T-helper 1 cell treated with Interleukin-12 subunit alpha and Interleukin-12 subunit beta and Interleukin-4 antibody, amounts not matched to agents 30 μg/mL and 1 μg/mL, for 36 hours (primary cell): Measurements from ENCODE around the gene DSTN.

ENCODE experiments used
- H3K27ac Mint-ChIP-seq: one replicate; pipeline ENCODE4 v1.8.0; 2021; ENCODE audit warnings: mild to moderate bottlenecking, mixed read lengths
- H3K27me3 Mint-ChIP-seq: one replicate; pipeline ENCODE4 v1.8.0; 2021; ENCODE audit warnings: low read depth, mixed read lengths
- H3K36me3 Mint-ChIP-seq: one replicate; pipeline ENCODE4 v1.8.0; 2021; ENCODE audit warnings: low read depth, mixed read lengths
- H3K4me1 Mint-ChIP-seq: one replicate; pipeline ENCODE4 v1.8.0; 2021; ENCODE audit warnings: low read depth, mixed read lengths
- H3K4me3 Mint-ChIP-seq: one replicate; pipeline ENCODE4 v1.8.0; 2021; ENCODE audit warnings: mild to moderate bottlenecking, moderate library complexity, mixed read lengths
- H3K9me3 Mint-ChIP-seq: one replicate; pipeline ENCODE4 v1.8.0; 2021; ENCODE audit warnings: mixed read lengths

The DSTN gene

DNA sequence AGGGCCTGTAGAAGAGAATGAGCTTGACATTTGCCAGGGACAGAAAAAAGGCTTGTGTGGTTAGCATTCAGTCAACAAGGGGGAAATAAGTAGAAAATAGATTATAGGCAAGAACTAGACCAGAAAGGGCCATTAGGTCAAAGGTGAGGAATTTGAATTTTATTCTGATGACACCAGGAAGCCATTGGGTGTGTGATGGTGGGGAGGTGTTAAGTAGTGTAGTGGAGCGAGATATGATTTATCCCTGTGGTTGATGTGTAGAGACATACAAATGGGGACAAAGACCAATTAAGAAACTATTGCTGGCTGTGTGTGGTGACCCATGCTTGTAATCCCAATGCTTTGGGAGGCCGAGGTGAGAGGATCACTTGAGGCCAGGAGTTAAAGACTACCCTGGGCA lies 11.0 kb downstream of the DSTN start:
- no peak overlapping the region for H3K27ac Mint-ChIP-seq
- no peak overlapping the region for H3K4me3 Mint-ChIP-seq

DNA sequence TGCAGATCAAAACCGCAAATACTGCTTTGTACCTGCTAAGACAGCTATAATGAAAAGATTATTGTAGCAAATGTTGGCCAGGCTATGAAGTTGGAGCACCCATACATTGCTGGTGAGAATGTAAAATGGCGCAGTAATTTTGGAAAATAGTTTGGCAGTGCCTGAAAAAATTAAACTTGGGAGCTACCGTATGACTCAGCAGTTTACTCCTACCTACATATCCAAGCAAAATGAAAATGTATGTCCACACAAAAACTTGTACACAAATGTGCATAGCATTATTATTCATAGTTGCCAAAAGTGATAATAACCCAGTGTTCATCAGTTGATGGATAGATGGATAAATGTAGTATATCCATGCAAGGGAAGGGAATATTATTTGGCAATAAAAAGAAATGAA lies 13.3 kb downstream of the DSTN start:
- H3K9me3 Mint-ChIP-seq = no peaks in the 10 kb centered on the region
- no peaks in the 10 kb centered on the region for H3K27me3 Mint-ChIP-seq
- no peak overlapping the region for H3K27ac Mint-ChIP-seq
- H3K4me1 Mint-ChIP-seq = peaks cover 18% of the 10 kb centered on the region
- H3K36me3 Mint-ChIP-seq = peaks cover 13% of the 10 kb centered on the region
- no peak overlapping the region for H3K4me3 Mint-ChIP-seq

More for the DNA sequence above, 11.0 kb downstream of the DSTN start:
- no peaks in the 10 kb centered on the region for H3K9me3 Mint-ChIP-seq
- H3K27me3 Mint-ChIP-seq = no peaks in the 10 kb centered on the region
- peaks cover 14% of the 10 kb centered on the region for H3K4me1 Mint-ChIP-seq
- peaks cover 11% of the 10 kb centered on the region for H3K36me3 Mint-ChIP-seq

DNA sequence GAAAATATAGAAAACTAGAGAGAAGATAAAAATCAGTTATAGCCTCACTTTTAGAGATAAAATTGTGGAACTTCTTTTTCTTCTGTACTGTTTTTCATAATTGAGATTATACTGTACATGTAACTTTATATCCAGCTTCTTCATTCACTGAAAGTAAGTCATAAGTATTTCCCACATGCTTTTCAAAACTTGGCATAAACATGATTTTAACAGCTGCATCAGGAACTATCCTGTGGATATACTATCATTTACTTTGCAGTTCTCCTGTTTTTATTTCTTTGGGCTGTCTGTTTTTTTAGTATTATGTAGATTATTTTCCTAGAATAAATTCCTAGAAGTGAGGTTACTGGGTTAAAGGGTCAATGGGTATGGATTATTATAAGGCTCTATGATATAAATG lies 14.8 kb downstream of the DSTN start:
- Mint-ChIP-seq H3K9me3 (no peaks in the 10 kb centered on the region), H3K27me3 (no peaks in the 10 kb centered on the region), H3K27ac (no peak overlapping the region), H3K36me3 (peaks cover 13% of the 10 kb centered on the region), H3K4me3 (no peak overlapping the region), H3K4me1 (peaks cover 10% of the 10 kb centered on the region)

DNA sequence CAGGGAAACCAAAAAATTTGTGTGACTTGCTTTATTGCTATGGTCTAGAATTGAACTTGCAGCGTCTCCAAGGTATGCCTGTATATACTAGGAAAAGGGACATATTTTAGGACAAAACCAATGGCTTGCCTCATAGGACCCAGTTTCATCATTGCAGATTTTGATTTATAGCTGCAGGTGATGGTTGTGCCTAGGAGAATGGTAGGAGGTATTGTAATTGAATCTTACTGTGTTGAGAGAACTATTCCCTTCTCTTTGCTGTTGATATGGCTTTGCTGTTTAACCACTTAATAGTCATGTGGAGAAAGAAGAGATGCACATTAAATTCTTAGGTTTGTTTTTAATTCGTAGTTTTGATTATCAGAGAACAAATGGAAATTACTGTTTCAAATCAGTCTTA lies 16.4 kb downstream of the DSTN start:
- H3K9me3 Mint-ChIP-seq = no peaks in the 10 kb centered on the region
- no peak overlapping the region for H3K27ac Mint-ChIP-seq
- no peak overlapping the region for H3K4me3 Mint-ChIP-seq
- H3K36me3 Mint-ChIP-seq = peaks cover 7% of the 10 kb centered on the region
- H3K4me1 Mint-ChIP-seq = peaks cover 6% of the 10 kb centered on the region
- no peaks in the 10 kb centered on the region for H3K27me3 Mint-ChIP-seq

DNA sequence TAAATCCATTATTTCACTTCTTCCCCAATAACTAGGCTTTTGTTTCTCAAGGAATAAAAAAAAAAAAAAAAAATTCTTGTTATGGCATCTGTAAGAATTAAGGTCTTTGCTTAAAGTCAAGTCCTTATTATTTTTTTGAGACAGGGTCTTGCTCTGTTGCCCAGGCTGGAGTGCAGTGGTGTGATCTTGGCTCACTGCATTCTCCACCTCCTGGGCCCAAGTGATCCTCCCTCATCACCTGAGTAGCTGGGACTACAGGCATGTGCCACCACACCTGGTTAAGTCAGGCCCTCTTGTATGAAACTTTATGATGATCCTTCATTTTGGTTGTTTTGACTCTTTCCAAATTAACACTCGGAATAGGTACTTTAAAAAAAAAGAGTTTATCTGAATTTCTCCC lies 17.3 kb downstream of the DSTN start:
- peaks cover 6% of the 10 kb centered on the region for H3K4me1 Mint-ChIP-seq
- no peak overlapping the region for H3K27ac Mint-ChIP-seq
- peaks cover 10% of the 10 kb centered on the region for H3K36me3 Mint-ChIP-seq
- no peak overlapping the region for H3K4me3 Mint-ChIP-seq
- H3K9me3 Mint-ChIP-seq = no peaks in the 10 kb centered on the region
- no peaks in the 10 kb centered on the region for H3K27me3 Mint-ChIP-seq

DNA sequence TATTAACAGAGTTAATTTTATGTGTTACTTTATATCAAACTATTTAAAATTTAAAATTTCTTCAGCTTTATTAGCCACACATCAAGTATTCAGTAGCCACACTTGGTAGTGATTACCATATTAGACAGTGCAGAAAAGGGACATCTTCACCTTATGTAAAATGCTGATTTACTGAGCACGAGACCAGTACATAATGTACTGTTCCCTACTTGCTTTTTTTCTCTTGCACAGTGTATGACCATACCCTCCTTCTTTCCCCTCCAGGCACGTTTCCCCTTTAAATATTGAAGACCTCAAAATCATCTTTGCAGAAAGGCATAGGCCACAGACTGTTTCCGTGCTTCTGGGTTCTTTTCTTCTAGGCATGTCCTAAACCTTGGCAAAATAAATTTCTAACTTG lies 17.9 kb downstream of the DSTN start:
- Mint-ChIP-seq H3K27me3 (no peaks in the 10 kb centered on the region), H3K36me3 (peaks cover 12% of the 10 kb centered on the region), H3K9me3 (no peaks in the 10 kb centered on the region), H3K4me1 (peaks cover 4% of the 10 kb centered on the region), H3K4me3 (no peak overlapping the region), H3K27ac (no peak overlapping the region)

DNA sequence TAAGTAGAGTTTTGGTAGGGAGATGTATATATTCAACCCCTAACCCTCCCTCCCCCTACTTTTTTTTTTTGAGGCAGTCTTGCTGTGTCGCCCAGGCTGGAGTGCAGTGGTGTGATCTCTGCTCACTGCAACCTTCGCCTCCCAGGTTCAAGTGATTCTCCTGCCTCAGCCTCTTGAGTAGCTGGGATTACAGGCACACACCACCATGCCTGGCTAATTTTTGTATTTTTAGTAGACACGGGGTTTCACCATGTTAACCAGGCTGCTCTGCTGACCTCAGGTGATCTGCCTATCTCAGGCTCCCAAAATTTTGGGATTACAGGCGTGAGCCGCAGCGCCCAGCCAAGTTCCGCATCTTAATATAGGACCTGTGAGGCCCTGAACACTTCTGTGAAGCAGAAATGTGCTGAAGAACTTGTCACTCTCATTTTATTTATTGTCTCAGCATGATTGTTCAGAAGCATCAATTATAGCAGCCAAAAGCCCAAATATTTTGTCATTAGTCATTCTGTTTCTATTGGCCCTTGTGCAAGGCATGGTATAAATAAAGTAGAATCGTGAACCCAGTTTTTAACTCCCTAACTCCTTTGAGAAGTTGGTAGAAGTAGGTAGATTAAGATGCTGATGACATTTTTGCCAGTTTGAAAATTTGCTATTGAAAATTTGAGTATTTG lies 19.4 kb downstream of the DSTN start:
- H3K27ac Mint-ChIP-seq = no peak overlapping the region
- peaks cover 8% of the 10 kb centered on the region for H3K4me1 Mint-ChIP-seq
- no peaks in the 10 kb centered on the region for H3K27me3 Mint-ChIP-seq
- no peak overlapping the region for H3K4me3 Mint-ChIP-seq
- no peaks in the 10 kb centered on the region for H3K9me3 Mint-ChIP-seq
- H3K36me3 Mint-ChIP-seq = peaks cover 15% of the 10 kb centered on the region

DNA sequence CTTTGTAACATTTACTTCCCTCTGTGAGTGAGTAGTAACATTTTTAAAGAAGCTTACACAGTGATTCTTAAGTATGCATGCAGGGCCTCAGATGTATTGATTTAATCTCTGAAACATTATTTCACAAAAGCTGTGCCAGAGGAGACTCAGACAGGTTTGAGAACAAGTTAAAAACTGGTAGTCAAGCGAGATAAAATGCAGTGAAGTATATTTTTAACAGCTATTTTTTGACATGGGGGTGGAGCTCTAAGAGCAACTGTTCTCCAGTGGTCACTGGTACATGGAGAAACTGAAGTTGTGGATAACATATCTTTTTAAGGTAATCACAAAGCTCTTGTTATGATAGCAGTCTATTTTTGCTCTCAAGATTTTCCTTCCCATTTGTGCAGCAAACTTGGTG lies 20.4 kb downstream of the DSTN start:
- Mint-ChIP-seq H3K4me3 (no peak overlapping the region), H3K4me1 (peaks cover 11% of the 10 kb centered on the region), H3K9me3 (no peaks in the 10 kb centered on the region), H3K27ac (no peak overlapping the region), H3K27me3 (no peaks in the 10 kb centered on the region), H3K36me3 (peaks cover 15% of the 10 kb centered on the region)

DNA sequence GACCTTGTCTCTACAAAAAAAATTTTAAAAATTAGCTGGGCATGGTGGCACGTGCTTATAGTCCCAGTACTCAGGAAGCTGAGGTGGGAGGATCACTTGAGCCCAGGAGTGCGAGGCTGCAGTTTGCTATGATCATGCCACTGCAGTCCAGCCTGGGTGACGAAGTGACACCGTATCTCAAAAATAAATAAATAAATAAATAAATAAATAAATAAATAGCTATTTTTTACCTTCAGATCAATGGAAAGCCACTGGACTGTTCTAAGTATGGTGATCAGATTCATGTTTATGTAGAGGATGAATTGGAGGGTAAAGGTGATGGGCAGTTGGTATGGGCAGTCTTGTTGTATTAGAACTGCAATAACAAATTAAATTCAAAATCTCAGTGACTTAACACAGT lies 24.0 kb downstream of the DSTN start:
- Mint-ChIP-seq H3K4me3 (no peak overlapping the region), H3K9me3 (no peaks in the 10 kb centered on the region), H3K27ac (no peak overlapping the region), H3K27me3 (peaks cover 5% of the 10 kb centered on the region), H3K4me1 (peaks cover 17% of the 10 kb centered on the region), H3K36me3 (peaks cover 21% of the 10 kb centered on the region)

DNA sequence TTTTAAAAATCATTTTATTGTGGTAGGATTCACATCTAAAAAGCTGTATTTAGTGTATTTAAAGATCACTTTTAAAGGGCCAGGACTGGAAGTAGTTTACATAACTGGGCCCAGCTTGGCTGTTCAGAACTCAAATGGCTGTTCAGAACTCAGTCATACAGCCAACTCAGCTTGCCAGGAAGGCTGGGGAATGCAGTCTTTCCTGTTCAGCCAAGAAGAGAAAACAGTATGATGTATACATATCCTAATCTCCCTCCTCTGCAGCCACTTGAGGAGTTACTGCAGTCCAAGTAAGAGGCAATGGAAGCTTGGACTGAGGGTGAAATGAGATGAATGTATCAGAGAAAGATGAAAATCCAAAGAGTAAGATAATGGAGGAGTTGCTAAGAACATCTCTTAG lies 24.6 kb downstream of the DSTN start:
- Mint-ChIP-seq H3K9me3 (no peaks in the 10 kb centered on the region), H3K4me1 (peaks cover 17% of the 10 kb centered on the region), H3K27ac (no peak overlapping the region), H3K4me3 (no peak overlapping the region), H3K27me3 (peaks cover 5% of the 10 kb centered on the region), H3K36me3 (peaks cover 22% of the 10 kb centered on the region)

DNA sequence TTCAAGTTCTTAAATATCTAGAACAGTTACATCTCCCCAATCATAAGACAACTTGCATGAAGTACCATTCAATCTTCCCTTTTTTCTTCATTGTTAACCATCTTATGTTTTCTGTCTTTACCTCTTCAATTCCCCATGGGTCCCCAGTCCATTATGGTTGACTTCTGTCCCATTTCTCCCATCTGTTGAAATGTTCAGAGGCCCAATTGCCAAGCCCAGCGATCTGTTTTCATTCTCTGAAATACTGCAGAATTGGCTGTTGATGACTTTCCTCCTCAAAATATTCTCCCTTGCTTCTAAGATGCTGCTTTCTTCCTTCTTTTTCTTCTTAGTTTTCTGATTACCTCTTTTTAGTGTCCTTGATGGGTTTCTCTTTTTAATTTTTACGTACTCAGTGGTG lies 26.0 kb downstream of the DSTN start:
- Mint-ChIP-seq H3K4me1 (peaks cover 17% of the 10 kb centered on the region), H3K4me3 (no peak overlapping the region), H3K27me3 (peaks cover 5% of the 10 kb centered on the region), H3K9me3 (no peaks in the 10 kb centered on the region), H3K27ac (no peak overlapping the region), H3K36me3 (peaks cover 25% of the 10 kb centered on the region)

DNA sequence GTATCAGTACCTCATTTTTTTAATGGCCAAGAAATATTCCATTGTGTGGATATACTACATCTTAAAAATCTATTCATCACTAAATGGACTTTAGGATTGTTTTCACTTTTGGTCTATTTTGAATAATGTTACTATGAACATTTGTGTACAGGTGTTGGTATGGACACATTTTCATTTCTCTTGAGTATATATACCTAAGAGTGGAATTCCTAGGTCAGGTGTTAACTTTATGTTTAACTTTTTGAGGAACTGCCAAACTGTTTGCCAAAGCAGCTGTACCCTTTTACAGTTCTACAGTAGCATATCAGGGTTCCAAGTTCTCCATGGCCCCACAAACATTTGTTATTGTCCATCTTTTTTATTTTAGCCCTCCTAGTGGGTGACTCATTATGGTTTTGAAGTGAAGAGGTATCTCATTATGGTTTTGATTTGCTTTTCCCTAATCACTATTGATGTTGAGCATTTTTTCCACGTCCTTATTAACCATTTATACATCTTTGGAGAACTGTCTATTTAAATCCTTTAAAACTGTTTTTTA lies 28.2 kb downstream of the DSTN start:
- no peak overlapping the region for H3K4me3 Mint-ChIP-seq
- peaks cover 5% of the 10 kb centered on the region for H3K27me3 Mint-ChIP-seq
- peaks cover 20% of the 10 kb centered on the region for H3K4me1 Mint-ChIP-seq
- H3K36me3 Mint-ChIP-seq = peaks cover 27% of the 10 kb centered on the region
- no peak overlapping the region for H3K27ac Mint-ChIP-seq
- no peaks in the 10 kb centered on the region for H3K9me3 Mint-ChIP-seq

DNA sequence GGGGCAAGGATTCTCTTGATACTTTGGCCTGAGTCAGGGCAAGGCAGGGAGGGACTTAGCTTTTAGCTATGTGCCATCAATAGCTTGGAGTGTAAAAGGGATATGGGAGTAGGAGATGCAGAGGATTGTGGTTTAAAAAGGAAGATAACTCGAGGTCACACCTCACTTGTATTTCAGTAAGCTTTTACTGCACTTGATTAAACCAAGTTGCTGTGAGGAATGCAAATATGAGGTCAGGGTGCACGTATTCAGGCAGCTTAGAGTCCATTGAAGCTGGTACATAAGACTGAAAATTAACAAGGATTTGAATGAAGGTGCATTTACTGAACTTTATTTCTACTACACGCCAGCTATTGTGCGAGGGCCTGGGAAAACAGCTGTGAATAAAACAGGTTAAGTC lies 32.1 kb downstream of the DSTN start:
- Mint-ChIP-seq H3K27ac (no peak overlapping the region), H3K9me3 (no peaks in the 10 kb centered on the region), H3K4me3 (no peak overlapping the region), H3K36me3 (peaks cover 22% of the 10 kb centered on the region), H3K27me3 (no peaks in the 10 kb centered on the region), H3K4me1 (peaks cover 6% of the 10 kb centered on the region)

DNA sequence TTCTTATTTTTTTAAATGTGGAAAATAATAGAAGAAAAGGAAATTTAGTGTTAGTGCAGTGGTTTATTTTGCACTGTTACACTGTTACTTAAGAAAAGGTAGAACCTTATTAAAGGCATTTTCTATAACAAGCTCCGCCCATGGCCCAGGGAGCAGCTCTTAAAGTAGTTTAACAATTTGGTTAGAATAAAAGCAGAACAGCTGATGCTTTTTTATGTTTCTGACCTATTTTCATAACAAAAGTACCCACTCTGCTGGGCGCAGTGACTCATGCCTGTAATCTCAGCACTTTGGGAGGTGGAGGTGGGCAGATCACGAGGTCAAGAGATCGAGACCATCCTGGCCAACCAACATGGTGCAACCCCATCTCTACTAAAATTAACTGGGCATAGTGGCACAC lies 32.6 kb downstream of the DSTN start:
- Mint-ChIP-seq H3K9me3 (no peaks in the 10 kb centered on the region), H3K4me3 (no peak overlapping the region), H3K27me3 (no peaks in the 10 kb centered on the region), H3K27ac (no peak overlapping the region), H3K36me3 (peaks cover 22% of the 10 kb centered on the region), H3K4me1 (peaks cover 6% of the 10 kb centered on the region)

DNA sequence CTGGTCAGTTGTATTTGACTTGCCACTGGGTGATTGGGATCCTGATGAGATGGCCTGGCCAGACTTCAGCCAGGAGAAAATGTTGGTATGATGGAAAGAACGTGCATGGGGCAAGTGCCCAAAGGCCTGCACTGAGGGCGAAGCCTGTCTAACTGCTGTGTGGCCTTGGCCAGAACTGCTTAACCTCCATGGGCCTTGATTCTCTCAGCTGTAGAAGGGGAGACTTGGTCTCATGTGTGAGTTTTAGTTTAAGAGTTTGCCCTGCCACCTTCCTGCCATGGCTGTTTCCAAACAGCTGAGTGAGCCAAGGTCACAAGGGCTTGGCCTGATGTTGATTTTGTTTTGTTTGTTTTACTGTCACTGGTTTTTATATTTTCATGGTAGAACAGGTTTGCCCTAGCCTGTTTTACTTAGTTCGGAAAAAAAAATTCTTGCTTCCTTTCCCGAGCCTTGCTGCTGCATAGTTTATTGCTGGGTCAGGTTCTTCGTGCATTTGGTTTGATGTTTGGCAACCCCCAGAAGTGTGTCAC lies 35.3 kb downstream of the DSTN start:
- H3K27ac Mint-ChIP-seq = no peak overlapping the region
- H3K4me1 Mint-ChIP-seq = peaks cover 22% of the 10 kb centered on the region
- no peaks in the 10 kb centered on the region for H3K9me3 Mint-ChIP-seq
- H3K4me3 Mint-ChIP-seq = no peak overlapping the region
- no peaks in the 10 kb centered on the region for H3K27me3 Mint-ChIP-seq
- H3K36me3 Mint-ChIP-seq = peaks cover 29% of the 10 kb centered on the region
